DOHH2 (cell line): ENCODE data around the gene JUNB.

Experiments
- H3F3A ChIP-seq: fragments of 200-600 bp; sonication (generic), shearing (Covaris generic); 2 replicates; pipeline ENCODE4 v1.6.0; 2016; ENCODE audit warnings: antibody characterized with exemption, mild to moderate bottlenecking; ENCODE audit not compliant: control insufficient read depth, insufficient read depth
- H3K27ac ChIP-seq: fragments of 200-600 bp; sonication (generic); 2 replicates; pipeline ENCODE4 v1.5.1; 2014; ENCODE audit warnings: low read depth, mild to moderate bottlenecking, low read length, moderate library complexity
- H3K27me3 ChIP-seq: fragments of 200-600 bp; sonication (generic); 2 replicates; pipeline ENCODE4 v1.6.1; 2014; ENCODE audit warnings: mild to moderate bottlenecking, low read length, mixed read lengths; ENCODE audit not compliant: control insufficient read depth
- H3K36me3 ChIP-seq: fragments of 200-600 bp; sonication (generic); 2 replicates; pipeline ENCODE4 v1.6.1; 2014; ENCODE audit warnings: mild to moderate bottlenecking, low read length, moderate library complexity, mixed read lengths; ENCODE audit not compliant: control insufficient read depth
- H3K4me1 ChIP-seq: fragments of 200-600 bp; sonication (generic); 2 replicates; pipeline ENCODE4 v1.6.1; 2014; ENCODE audit warnings: mild to moderate bottlenecking, low read length, mixed read lengths; ENCODE audit not compliant: control insufficient read depth
- H3K4me2 ChIP-seq: fragments of 200-600 bp; sonication (generic); 2 replicates; pipeline ENCODE4 v1.6.0; 2014; ENCODE audit warnings: mild to moderate bottlenecking, low read length, moderate library complexity
- H3K4me3 ChIP-seq: fragments of 200-600 bp; sonication (generic); 2 replicates; pipeline ENCODE4 v1.5.1; 2014; ENCODE audit warnings: mild to moderate bottlenecking, low read length, mixed read lengths
- H3K79me2 ChIP-seq: fragments of 200-600 bp; sonication (generic); 2 replicates; pipeline ENCODE4 v1.6.1; 2014; ENCODE audit warnings: mild to moderate bottlenecking, low read length, mixed read lengths; ENCODE audit not compliant: control insufficient read depth
- H3K9me2 ChIP-seq: fragments of 200-600 bp; sonication (generic); replicated peaks from 2 replicates; pipeline ENCODE4 v1.6.1; 2014; ENCODE audit warnings: mild to moderate bottlenecking, low read length, mixed read lengths; ENCODE audit not compliant: control insufficient read depth
- H3K9me3 ChIP-seq: fragments of 200-600 bp; sonication (generic); 2 replicates; pipeline ENCODE4 v1.6.1; 2014; ENCODE audit warnings: antibody characterized with exemption, low read length, mixed read lengths; ENCODE audit not compliant: control insufficient read depth, insufficient read depth
- H4K20me1 ChIP-seq: fragments of 200-600 bp; sonication (generic); 2 replicates; pipeline ENCODE4 v1.6.0; 2014; ENCODE audit warnings: low read depth, mild to moderate bottlenecking, antibody characterized with exemption, low read length, moderate library complexity; ENCODE audit not compliant: control insufficient read depth, insufficient read depth
- CTCF ChIP-seq: fragments of 200-600 bp; sonication (generic); IDR thresholded peaks from one replicate; pipeline ENCODE4 v1.5.1; 2014; ENCODE audit warnings: antibody characterized with exemption, mild to moderate bottlenecking, low read depth, low read length; ENCODE audit not compliant: poor library complexity, severe bottlenecking
- EZH2phosphoT487 ChIP-seq: fragments of 200-600 bp; sonication (generic); IDR thresholded peaks from 2 replicates; pipeline ENCODE4 v1.6.1; 2017; ENCODE audit warnings: borderline replicate concordance, mild to moderate bottlenecking, antibody characterized with exemption, low read length, moderate library complexity, mixed read lengths

The JUNB gene

GRCh38 chr19:12752056-12752781 lies 39.1 kb upstream of the JUNB start:
- Histone ChIP-seq H3K4me1 (peaks cover 10% of the 10 kb centered on the region), H3F3A (no peaks in the 10 kb centered on the region), H3K9me3 (no peaks in the 10 kb centered on the region), H3K4me2 (no peak overlapping the region), H3K79me2 (no peaks in the 10 kb centered on the region), H3K27ac (no peak overlapping the region), H3K36me3 (peaks cover 10% of the 10 kb centered on the region), H3K4me3 (no peak overlapping the region), H4K20me1 (no peaks in the 10 kb centered on the region), H3K27me3 (peaks cover 26% of the 10 kb centered on the region), H3K9me2 (no peaks in the 10 kb centered on the region)
- no peak for TF ChIP-seq CTCF
- no peak for TF ChIP-seq EZH2phosphoT487

DNA sequence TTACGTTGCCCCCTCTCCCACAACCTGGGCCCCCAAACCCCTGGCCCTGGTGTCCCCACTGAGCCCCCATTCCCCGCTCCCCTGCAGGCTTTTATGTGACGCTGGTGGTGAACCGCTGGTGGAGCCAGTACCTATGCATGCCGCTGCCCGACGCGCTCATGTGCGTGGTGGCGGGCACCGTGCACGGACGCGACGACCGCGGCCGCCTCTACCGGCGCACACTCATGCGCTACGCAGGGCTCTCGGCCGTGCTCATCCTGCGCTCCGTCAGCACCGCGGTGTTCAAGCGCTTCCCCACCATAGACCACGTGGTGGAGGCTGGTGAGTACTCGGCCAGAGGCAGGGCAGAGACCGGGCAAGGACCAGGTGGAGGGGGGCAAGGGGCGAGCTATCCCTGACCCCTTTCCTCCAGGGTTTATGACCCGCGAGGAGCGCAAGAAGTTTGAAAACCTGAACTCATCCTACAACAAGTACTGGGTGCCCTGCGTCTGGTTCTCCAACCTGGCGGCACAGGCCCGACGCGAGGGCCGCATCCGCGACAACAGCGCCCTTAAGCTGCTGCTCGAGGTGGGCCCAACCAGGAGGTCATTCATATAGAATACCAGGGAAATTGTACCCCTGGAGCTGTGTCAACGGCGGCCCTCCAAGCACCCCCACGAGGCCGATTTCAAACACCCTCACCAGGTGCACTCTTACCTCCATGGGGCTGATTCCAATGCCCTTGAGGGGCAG lies 36.7 kb upstream of the JUNB start:
- TF ChIP-seq EZH2phosphoT487 (no peak), CTCF (no peak)
- Histone ChIP-seq H3K36me3 (no peaks in the 10 kb centered on the region), H3F3A (no peaks in the 10 kb centered on the region), H4K20me1 (no peaks in the 10 kb centered on the region), H3K4me2 (no peak overlapping the region), H3K4me3 (no peak overlapping the region), H3K27ac (no peak overlapping the region), H3K9me2 (no peaks in the 10 kb centered on the region), H3K27me3 (peaks cover 29% of the 10 kb centered on the region), H3K9me3 (no peaks in the 10 kb centered on the region), H3K4me1 (peaks cover 10% of the 10 kb centered on the region), H3K79me2 (no peaks in the 10 kb centered on the region)

DNA sequence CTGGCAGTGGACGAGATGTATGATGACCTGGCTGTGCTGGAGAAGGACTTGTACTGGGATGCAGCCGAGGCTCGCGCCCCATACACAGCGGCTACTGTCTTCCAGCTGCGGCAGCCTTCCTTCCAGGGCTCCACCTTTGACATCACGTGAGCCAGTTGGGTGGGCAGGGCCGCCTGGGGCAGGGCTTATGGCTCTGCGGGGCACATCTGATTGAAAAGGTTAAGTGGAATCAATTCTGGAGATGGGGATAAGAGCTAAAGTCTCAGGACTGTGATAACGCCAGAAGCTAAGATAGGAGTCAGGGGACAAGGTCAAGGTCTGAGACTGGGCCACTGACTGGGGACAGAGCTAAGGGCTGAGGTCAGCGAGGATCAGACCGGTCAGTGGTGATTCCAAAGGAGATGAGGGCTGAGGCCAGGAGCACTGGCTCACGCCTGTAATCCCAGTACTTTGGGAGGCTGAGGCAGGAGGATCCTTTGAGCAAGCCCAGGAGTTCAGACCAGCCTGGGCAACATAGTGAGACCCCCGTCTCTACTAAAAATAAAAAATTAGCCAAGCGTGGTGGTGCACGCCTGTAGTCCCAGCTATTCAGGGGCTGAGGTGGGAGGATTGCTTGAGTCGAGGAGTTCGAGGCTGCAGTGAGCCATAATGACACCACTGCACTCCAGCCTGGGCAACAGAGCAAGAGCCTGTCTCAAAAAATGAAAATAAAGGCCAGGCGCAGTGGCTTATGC lies 35.0 kb upstream of the JUNB start:
- H3K36me3 ChIP-seq = no peaks in the 10 kb centered on the region
- H3K4me1 ChIP-seq = peaks cover 2% of the 10 kb centered on the region; the same call in 1 of the 2 replicates
- no peak overlapping the region for H3K4me2 ChIP-seq
- H3K27ac ChIP-seq = no peak overlapping the region
- peaks cover 15% of the 10 kb centered on the region for H3K27me3 ChIP-seq
- no peak for TF ChIP-seq CTCF
- no peak for TF ChIP-seq EZH2phosphoT487
- no peaks in the 10 kb centered on the region for H3K79me2 ChIP-seq
- no peaks in the 10 kb centered on the region for H4K20me1 ChIP-seq
- no peaks in the 10 kb centered on the region for H3K9me3 ChIP-seq
- H3K4me3 ChIP-seq = no peak overlapping the region
- no peaks in the 10 kb centered on the region for H3F3A ChIP-seq
- no peaks in the 10 kb centered on the region for H3K9me2 ChIP-seq
